HL-60 (cell line): ENCODE results near the gene PIK3CA.

Experiments
- DNase-seq, 2 experiments: peaks; one replicate each; pipeline ENCODE4 v3.0.0-alpha.2; 2010 to 2020; ENCODE audit warnings: low read depth in 1 of 2, low spot score in 1 of 2
- H3K27ac ChIP-seq: fragments of 250-450 bp; sonication (Bioruptor Pico); replicated peaks from 2 replicates; pipeline ENCODE4 v1.5.1; 2020; ENCODE audit warnings: mild to moderate bottlenecking, moderate library complexity
- H3K27me3 ChIP-seq: fragments of 250-450 bp; sonication (Bioruptor Pico); 2 replicates; pipeline ENCODE4 v1.5.1; 2021; ENCODE audit warnings: mild to moderate bottlenecking, moderate library complexity; ENCODE audit not compliant: insufficient read depth, poor library complexity, severe bottlenecking
- H3K4me3 ChIP-seq: replicated peaks from 2 replicates; pipeline ENCODE4 v1.5.1; 2011; ENCODE audit warnings: mild to moderate bottlenecking, control low read depth, low read length; ENCODE audit not compliant: insufficient read depth
- CTCF ChIP-seq: IDR thresholded peaks from one replicate; pipeline ENCODE4 v1.5.1; 2011; ENCODE audit warnings: low read length, control low read depth, inconsistent platforms; ENCODE audit not compliant: insufficient read depth
- GABPA ChIP-seq: IDR thresholded peaks from 2 replicates; pipeline ENCODE4 v1.6.1; 2012; ENCODE audit warnings: low read depth
- POLR2AphosphoS5 ChIP-seq: IDR thresholded peaks from 2 replicates; pipeline ENCODE4 v1.6.1; 2012; ENCODE audit warnings: low read depth
- REST ChIP-seq: IDR thresholded peaks from 2 replicates; pipeline ENCODE4 v1.6.1; 2012; ENCODE audit warnings: low read depth; ENCODE audit not compliant: insufficient replicate concordance
- SPI1 ChIP-seq: IDR thresholded peaks from 2 replicates; pipeline ENCODE4 v1.6.1; 2012; ENCODE audit warnings: low read depth, mild to moderate bottlenecking, borderline replicate concordance

Gene PIK3CA

GRCh38 chr3:179164857-179165256 is 16.7 kb downstream of the PIK3CA start:
- no peak for TF ChIP-seq REST
- TF ChIP-seq CTCF = no peak
- TF ChIP-seq GABPA = no peak
- no peak for TF ChIP-seq SPI1
- no peak for TF ChIP-seq POLR2AphosphoS5
- Histone ChIP-seq H3K27ac (no peak overlapping the region), H3K27me3 (no peaks in the 10 kb centered on the region), H3K4me3 (no peak overlapping the region)
- DNase-seq = no peak

GRCh38 chr3:179166561-179167201 is 18.5 kb downstream of the PIK3CA start:
- TF ChIP-seq REST (no peak), POLR2AphosphoS5 (no peak), SPI1 (no peak), CTCF (no peak), GABPA (no peak)
- Histone ChIP-seq H3K27ac (no peak overlapping the region), H3K4me3 (no peak overlapping the region), H3K27me3 (no peaks in the 10 kb centered on the region)
- DNase-seq = no peak

- Histone ChIP-seq H3K27ac (no peak overlapping the region), H3K27me3 (no peaks in the 10 kb centered on the region), H3K4me3 (no peak overlapping the region)
- TF ChIP-seq REST (no peak), GABPA (no peak), SPI1 (no peak), CTCF (no peak), POLR2AphosphoS5 (no peak)
- no peak for DNase-seq
Measured at GRCh38 chr3:179168918-179169317, 20.8 kb downstream of the PIK3CA start.
